SK-N-DZ (cell line): ENCODE measurements around the gene CAPZB. TPM values are rescaled to one million over a fixed set of nuclear protein-coding genes. Genes with fewer than 3 reads are reported as not detected.
"Not testable (repeated sequence)": the region's sequence is repeated elsewhere in the genome, so short reads cannot be mapped to it uniquely, and the experiment has no call there.

Source experiments
- DNase-seq: peaks from one replicate; pipeline ENCODE4 v3.0.0-alpha.2; 2015; ENCODE audit warnings: low spot score
- polyA plus RNA-seq, 2 experiments: library from polyadenylated mRNA; depleted of rRNA; stranded (reverse); fragments of >200 nt; gene quantifications; 2 replicates each; pipeline ENCODE4 v1.2.3, GENCODE V29; 2014

CAPZB gene
- 68.7 and 78.3 TPM in 2 replicates for polyA plus RNA-seq (2014; cell fraction: cytosol; rRNA removed)
- polyA plus RNA-seq (2014; cell fraction: nucleus; rRNA removed): 34.4 and 48.8 TPM in 2 replicates

DNA sequence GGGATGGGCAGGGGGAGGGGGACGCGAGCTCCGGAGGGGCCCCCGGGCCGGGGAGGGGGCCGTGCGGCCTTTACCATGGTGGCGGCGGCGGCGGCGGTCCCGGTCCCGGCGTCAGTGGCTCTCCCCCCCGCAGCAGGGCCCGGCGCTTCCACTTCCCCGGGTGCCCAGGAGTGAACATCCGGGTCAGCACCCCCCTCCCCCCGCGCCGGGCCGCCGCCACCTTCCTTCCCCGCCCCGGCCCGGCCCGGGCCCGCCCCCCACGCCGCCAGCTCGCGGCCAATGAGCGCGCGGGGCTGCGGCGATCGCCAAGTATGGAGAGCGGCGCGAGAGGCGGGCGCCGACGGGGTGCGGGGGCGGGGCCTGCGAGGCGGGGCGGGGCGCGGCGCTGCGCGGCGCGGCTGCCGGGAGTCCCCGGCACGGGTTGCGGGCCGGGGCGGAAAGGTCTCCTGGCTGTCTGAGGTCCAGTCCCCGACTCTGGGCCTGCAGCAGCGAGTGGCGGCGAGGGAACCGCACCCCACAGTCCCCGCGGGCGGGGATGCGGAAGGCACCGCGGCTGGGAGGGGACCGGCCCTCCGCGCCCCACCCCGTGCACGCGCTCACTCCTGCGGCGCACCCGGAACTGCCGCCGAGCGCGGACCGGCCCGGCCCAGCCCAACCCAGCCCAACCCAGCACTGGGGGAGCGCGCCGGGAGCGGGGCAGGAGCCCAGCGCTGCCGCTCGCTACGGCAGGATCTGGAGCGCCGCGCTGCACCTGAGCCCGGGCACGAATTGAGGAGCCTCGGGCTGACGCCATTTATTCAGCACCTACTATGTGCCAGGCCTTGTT lies at the start of gene CAPZB:
Gene CAPZB, minus strand, starts transcription at position 178 of the 826 bp plus-strand sequence. Its CDS starts 101 bp downstream, at position 77.
- DNase-seq: peak; percentile 79

- DNase-seq: no peak
Observed at GRCh38 chr1:19534281-19534680, 48.9 kb upstream of the CAPZB start.

- no peak for DNase-seq
Observed at GRCh38 chr1:19533626-19534025, 48.3 kb upstream of the CAPZB start.

GRCh38 chr1:19532519-19532918 lies 47.2 kb upstream of the CAPZB start:
- no peak for DNase-seq

DNA sequence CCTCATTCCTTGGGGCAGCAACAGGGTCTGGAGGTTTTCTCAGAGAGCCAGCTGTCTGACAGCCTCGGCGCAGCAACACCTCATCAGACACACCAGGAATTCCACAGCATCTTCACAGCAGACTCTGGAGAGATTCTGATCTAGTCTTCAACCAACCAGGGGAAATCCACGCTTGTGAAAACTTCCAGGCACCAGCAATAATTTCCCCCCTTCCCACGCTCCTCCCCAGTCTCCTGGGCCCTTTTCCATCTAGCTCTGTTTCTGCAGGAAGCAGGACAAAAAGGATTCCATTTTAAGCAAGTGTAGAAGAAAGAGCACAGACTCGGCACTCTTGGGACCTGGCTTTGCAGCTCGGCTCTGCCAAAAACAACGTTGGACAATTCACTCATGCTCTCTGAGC lies 44.3 kb upstream of the CAPZB start:
- DNase-seq: peak; percentile 45

DNA sequence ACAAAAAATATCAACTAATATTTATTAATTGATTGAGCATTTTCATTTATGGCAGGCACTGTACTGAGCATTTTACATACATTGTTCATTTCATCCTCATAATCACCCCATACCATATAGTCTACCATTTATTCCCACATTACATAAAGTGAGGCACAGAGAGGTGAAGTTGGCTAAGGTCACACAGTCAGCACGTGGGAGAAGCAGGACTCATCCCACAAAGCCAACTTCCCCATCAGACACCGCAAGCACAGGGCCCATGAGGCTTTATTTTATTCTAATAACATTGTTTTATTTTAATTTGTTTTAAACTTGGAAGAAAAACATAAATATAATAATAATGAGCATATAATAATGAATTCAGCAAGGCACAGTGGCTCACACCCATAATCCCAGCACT lies 43.1 kb upstream of the CAPZB start:
- DNase-seq: no peak

- no peak for DNase-seq
Observed at GRCh38 chr1:19525607-19526545, 40.5 kb upstream of the CAPZB start.

- DNase-seq: no peak
Observed at GRCh38 chr1:19524791-19525190, 39.5 kb upstream of the CAPZB start.

DNA sequence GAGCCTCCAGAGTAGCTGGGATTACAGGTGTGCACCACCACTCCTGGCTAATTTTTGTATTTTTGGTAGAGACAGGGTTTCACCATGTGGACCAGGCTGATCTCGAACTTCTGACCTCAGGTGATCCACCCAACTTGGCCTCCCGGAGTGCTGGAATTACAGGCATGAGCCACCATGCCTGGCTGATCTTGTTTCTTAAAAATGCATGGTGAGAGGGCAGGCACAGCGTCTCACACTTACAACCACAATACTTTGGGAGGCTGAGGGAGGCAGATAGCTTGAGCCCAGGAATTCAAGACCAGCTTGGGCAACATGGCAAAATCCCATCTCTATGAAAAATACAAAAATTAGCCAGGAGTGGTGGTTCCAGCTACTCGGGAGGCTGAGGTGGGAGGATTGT lies 37.2 kb upstream of the CAPZB start:
- DNase-seq: not testable (repeated sequence)

GRCh38 chr1:19521411-19521810 lies 36.1 kb upstream of the CAPZB start:
- DNase-seq: no peak

- DNase-seq: no peak
Observed at GRCh38 chr1:19517017-19517416, 31.7 kb upstream of the CAPZB start.

DNA sequence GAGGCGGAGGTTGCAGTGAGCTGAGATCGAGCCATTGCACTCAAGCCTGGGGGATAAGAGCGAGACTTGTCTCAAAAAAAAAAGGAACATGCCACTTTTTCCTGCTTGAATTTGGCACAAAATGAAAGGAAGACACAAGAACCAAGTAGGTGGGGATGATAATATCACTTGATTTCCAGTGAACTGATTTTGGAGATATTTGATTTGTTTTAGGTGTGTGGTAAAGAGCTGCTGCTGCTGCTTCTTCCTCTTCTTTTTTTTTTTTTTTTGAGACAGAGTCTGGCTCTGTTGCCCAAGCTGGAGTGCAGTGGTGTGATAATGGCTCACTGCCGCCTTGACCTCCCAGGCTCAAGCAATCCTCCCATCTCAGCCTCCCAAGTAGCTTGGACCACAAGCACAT lies 29.9 kb upstream of the CAPZB start:
- no peak for DNase-seq

DNA sequence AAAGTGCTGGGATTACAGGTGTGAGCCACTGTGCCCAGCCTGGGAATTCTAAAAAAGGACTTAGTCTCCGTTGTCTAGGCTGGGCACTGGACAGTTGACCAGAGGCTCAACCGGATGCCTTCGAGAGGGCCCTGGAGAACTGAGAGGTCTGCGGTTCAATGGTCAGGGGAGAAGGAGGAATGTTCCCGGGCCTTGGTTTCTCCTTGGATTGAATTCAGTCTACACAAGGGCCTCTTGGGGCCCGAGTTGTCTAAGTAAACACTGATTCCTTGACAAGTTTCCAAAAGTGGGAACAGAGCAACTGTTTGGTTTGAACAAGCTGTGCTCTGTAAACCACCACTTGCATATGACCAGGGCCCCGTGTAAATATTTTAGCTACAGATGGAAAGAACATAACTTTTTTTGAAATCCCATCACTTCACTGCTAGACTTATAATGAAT lies 29.1 kb upstream of the CAPZB start:
- no peak for DNase-seq

DNA sequence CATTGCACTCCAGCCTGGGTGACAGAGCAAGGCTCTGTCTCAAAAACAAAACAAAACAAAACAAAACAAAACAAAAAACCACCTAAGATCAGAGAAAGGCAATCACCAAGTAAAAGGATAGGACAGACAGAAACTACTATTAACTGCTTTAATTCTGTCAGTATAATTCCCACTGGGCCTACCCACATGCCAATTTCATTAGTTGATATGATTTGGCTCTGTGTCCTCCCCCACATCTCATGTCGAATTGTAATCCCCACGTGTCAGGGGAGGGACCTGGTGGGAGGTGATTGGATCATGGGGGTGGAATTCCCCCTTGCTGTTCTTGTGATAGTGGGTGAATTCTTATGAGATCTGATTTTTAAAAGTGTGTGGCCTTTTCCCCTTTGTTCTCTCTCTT lies 27.2 kb upstream of the CAPZB start:
- no peak for DNase-seq

GRCh38 chr1:19511116-19511515 lies 25.8 kb upstream of the CAPZB start:
- DNase-seq: no peak

DNA sequence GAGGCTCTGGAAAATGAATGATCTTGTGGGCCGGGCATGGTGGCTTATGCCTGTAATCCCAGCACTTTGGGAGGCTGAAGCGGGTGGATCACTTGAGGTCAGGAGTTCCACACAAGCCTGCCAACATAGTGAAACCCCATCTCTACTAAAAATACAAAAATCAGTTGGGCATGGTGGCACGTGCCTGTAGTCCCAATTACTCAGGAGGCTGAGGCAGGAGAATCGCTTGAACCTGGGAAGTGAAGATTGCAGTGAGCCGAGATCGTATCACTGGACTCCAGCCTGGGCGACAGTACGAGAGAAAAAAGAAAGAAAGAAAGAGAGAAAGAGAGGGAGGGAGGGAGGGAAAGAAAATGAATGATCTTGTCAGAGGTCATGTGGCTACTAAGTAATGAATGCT lies 24.3 kb upstream of the CAPZB start:
- DNase-seq: not testable (repeated sequence)

DNA sequence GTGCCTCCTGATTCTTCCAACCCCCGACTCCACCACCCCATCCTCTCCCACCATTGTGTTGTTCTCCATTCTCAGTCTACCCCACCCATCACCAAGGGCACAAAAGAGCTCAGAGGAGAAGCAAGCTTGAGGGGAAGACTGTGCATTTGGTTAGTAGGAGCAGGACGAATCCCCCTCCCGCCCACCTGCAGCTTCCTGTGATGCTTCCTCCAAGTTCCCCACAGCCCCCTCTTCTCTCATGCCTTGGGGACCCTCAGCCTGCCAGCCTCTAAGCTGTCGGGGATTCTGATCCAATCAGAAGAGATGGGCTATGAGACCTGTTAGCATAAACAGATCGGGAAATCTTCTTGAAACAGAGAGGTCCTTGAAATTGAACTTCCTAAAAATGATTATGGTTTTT lies 22.2 kb upstream of the CAPZB start:
- no peak for DNase-seq

DNA sequence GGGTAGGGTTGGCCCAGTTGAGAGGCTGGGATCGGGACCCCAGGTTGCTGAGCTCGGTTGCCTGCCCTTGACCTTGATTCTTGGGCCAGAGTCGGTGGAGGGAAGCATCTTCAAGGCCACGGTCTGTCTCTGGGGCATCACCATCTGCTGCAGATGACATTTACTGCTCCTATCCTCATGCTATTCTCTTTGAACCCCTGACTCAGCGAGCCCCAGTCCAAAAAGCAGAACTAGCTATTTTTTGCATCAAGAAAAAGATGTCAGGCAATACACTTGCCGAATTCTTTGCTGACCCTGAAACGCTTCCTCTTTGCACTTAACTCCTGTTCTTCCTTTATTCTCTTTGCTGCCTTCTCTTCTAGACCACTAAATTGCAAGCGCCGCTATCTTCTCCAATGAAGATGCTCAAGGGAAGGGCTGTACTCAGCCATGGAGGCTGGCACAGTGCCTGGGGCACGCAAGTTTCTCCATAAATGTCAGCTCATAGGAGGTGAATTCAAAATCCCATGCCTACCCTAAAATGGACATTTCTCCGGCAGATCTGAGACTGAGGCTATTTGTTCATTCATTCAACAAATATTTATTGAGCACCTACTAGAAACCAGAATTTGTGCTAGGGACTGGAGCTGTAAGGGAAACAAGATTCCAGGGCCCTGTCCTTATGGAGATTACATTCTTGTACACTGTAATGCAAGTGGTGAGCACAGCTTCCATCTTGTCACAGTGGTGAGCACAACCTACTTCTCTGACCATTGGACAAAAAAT lies 20.5 kb upstream of the CAPZB start:
- DNase-seq: no peak

DNA sequence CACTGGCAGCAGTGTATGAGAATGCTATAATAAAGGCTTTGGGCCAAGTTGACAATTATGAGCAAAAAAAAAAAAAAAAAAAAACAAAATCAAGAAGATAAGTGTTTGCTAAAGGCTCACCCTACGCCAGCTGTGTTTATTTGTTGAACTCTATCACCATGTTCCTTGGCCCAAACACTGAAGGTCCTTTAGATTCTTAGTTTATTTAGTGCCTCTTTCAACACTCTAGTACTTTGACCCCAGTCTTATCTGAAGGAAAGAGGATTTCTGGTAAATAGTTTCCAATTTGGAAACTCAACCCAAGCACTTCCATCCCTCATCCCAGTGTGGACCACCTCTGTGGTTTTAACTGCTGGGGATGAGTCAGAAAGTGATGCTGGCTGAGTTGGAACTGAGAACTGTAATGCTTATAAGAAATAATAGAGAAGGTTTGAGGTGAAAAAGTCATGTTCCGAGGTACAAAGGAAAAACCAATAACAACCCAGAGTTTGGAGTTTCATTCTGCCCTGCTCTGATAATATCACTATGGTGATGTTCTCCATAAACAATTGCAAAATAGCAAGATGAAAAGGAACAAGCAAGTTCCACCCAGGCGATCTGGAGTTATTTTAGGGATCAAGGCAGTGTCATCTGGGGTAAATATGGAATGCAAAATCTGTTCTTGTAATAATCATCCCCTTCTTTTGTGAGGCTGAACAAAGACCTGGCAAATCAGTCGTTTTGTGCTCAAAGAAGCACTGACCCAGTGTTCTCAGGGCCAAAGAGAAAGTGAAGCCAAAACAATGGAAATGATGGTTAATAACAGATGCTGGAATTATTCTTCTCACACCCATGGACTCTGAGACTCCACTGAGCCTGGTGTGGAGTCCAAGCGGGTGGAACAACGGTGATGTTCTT lies 19.7 kb upstream of the CAPZB start:
- no peak for DNase-seq

GRCh38 chr1:19502284-19502683 lies 16.9 kb upstream of the CAPZB start:
- DNase-seq: not testable (repeated sequence)
